Activated T-cell treated with anti-CD3 and anti-CD28 coated beads for 4 hours (primary cell): ENCODE measurements around the gene PIK3R2.

Source experiments
- DNase-seq: peaks from one replicate; pipeline ENCODE4 v3.0.0-alpha.2; 2020

The PIK3R2 gene

GRCh38 chr19:18126097-18126496, 26.9 kb upstream of the PIK3R2 start:
- no peak for DNase-seq

GRCh38 chr19:18128044-18128443, 24.9 kb upstream of the PIK3R2 start:
- DNase-seq, result no peak

- DNase-seq, result no peak
These were observed 24.2 kb upstream of the PIK3R2 start for GRCh38 chr19:18128805-18129204.

GRCh38 chr19:18130523-18131242, 22.3 kb upstream of the PIK3R2 start:
- no peak for DNase-seq

GRCh38 chr19:18131841-18132596, 20.9 kb upstream of the PIK3R2 start:
- DNase-seq, result no peak

- DNase-seq, result no peak
These were observed 17.0 kb upstream of the PIK3R2 start for GRCh38 chr19:18135712-18136584.

- DNase-seq, result no peak
These were observed 15.7 kb upstream of the PIK3R2 start for GRCh38 chr19:18137242-18137641.

- no peak for DNase-seq
These were observed 15.2 kb upstream of the PIK3R2 start for GRCh38 chr19:18137657-18138339.

GRCh38 chr19:18140473-18140872, 12.5 kb upstream of the PIK3R2 start:
- no peak for DNase-seq

GRCh38 chr19:18141031-18141430, 11.9 kb upstream of the PIK3R2 start:
- no peak for DNase-seq

- DNase-seq, result no peak
These were observed 9.1 kb upstream of the PIK3R2 start for GRCh38 chr19:18143902-18144301.

GRCh38 chr19:18144361-18144760, 8.6 kb upstream of the PIK3R2 start:
- no peak for DNase-seq

GRCh38 chr19:18144906-18145305, 8.1 kb upstream of the PIK3R2 start:
- no peak for DNase-seq

GRCh38 chr19:18145391-18145999, 7.5 kb upstream of the PIK3R2 start:
- DNase-seq, result no peak

GRCh38 chr19:18147396-18147795, 5.6 kb upstream of the PIK3R2 start:
- no peak for DNase-seq

- DNase-seq, result no peak
These were observed 3.4 kb upstream of the PIK3R2 start for GRCh38 chr19:18149596-18149975.

GRCh38 chr19:18150776-18151624, 2.0 kb upstream of the PIK3R2 start:
- no peak for DNase-seq

GRCh38 chr19:18152442-18152816, 534 bp upstream of the PIK3R2 start:
- peak; percentile 92 for DNase-seq

- DNase-seq, result no peak
These were observed 682 bp downstream of the PIK3R2 start for GRCh38 chr19:18153556-18154134.

GRCh38 chr19:18155095-18156087, 2.4 kb downstream of the PIK3R2 start:
- no peak for DNase-seq
